Choroid plexus epithelial cell (primary cell): Measurements from ENCODE around the gene NFASC.

Experiments
- DNase-seq: peaks from one replicate; pipeline ENCODE4 v3.0.0-alpha.2; 2010; ENCODE audit warnings: low read depth
- H3K4me3 ChIP-seq: 2 replicates; pipeline ENCODE4 v1.5.1; 2011; ENCODE audit warnings: low read depth, mild to moderate bottlenecking, control low read depth, low read length, moderate library complexity
- CTCF ChIP-seq: conservative IDR thresholded peaks from 2 replicates; pipeline ENCODE4 v1.5.1; 2011; ENCODE audit warnings: low read depth, mild to moderate bottlenecking, control low read depth, inconsistent platforms, low read length, moderate library complexity

Gene NFASC

GRCh38 chr1:204873176-204873575 lies 2.5 kb downstream of the NFASC start:
- H3K4me3 ChIP-seq = no peak overlapping the region
- no peak for TF ChIP-seq CTCF
- DNase-seq = no peak

GRCh38 chr1:204873714-204874113 lies 3.1 kb downstream of the NFASC start:
- no peak for DNase-seq
- no peak for TF ChIP-seq CTCF

GRCh38 chr1:204874274-204874673 lies 3.6 kb downstream of the NFASC start:
- no peak for TF ChIP-seq CTCF
- DNase-seq = no peak
- H3K4me3 ChIP-seq = no peak overlapping the region

More at GRCh38 chr1:204873714-204874113, 3.1 kb downstream of the NFASC start:
- no peak overlapping the region for H3K4me3 ChIP-seq

- TF ChIP-seq CTCF = no peak
- no peak for DNase-seq
- H3K4me3 ChIP-seq = no peak overlapping the region
Measured at GRCh38 chr1:204875255-204875654, 4.6 kb downstream of the NFASC start.

- TF ChIP-seq CTCF = no peak
- no peak overlapping the region for H3K4me3 ChIP-seq
- DNase-seq = no peak
Measured at GRCh38 chr1:204878621-204879234, 8.1 kb downstream of the NFASC start.

- no peak overlapping the region for H3K4me3 ChIP-seq
- DNase-seq = no peak
- no peak for TF ChIP-seq CTCF
Measured at GRCh38 chr1:204879351-204879750, 8.7 kb downstream of the NFASC start.

GRCh38 chr1:204880906-204881305 lies 10.2 kb downstream of the NFASC start:
- no peak for DNase-seq
- H3K4me3 ChIP-seq = no peak overlapping the region
- no peak for TF ChIP-seq CTCF
